K562 (cell line): Measurements from ENCODE around the gene GEMIN7. TPM values are rescaled to one million over a fixed set of nuclear protein-coding genes. Genes with fewer than 3 reads are reported as not detected.

Experiments used
- ARID4B ChIP-seq: sonication (generic); formaldehyde crosslinking; IDR thresholded peaks from 2 replicates; pipeline ENCODE4 v1.8.0; 2022; ENCODE audit warnings: mild to moderate bottlenecking, missing genetic modification reagents
- CXXC5 ChIP-seq: fragments of 250-450 bp; sonication (Bioruptor Pico); IDR thresholded peaks from 2 replicates; pipeline ENCODE4 v1.8.0; 2022; ENCODE audit warnings: inconsistent platforms, mild to moderate bottlenecking, moderate library complexity
- GATAD2B ChIP-seq: fragments of 450-650 bp; IDR thresholded peaks from 2 replicates; pipeline ENCODE4 v1.6.1; 2017; ENCODE audit warnings: mild to moderate bottlenecking, borderline replicate concordance
- JUN ChIP-seq, 2 experiments: sonication (generic) in 1 of 2; formaldehyde crosslinking in 1 of 2; IDR thresholded peaks; 2 replicates each; pipeline versions ENCODE4 v1.6.1 to v1.8.0; 2012 to 2022; ENCODE audit warnings: borderline replicate concordance in 2 of 2, mild to moderate bottlenecking in 2 of 2, improper control_type of control experiment in 1 of 2, low read depth in 1 of 2, low read length in 1 of 2, missing genetic modification reagents in 1 of 2
- L3MBTL2 ChIP-seq: fragments of 450-650 bp; IDR thresholded peaks from 2 replicates; pipeline ENCODE4 v1.6.1; 2016; ENCODE audit warnings: mild to moderate bottlenecking, moderate library complexity
- RBM25 ChIP-seq: fragments of 200-400 bp; formaldehyde crosslinking; IDR thresholded peaks from 2 replicates; pipeline ENCODE4 v1.6.1; 2018; ENCODE audit warnings: low read length, low read depth, moderate library complexity; ENCODE audit not compliant: severe bottlenecking
- SETDB1 ChIP-seq: IDR thresholded peaks from one replicate; pipeline ENCODE4 v1.6.1; 2012; ENCODE audit warnings: low read length, control low read depth, inconsistent platforms
- SP2 ChIP-seq: IDR thresholded peaks from 2 replicates; pipeline ENCODE4 v1.6.1; 2011; ENCODE audit warnings: mild to moderate bottlenecking, low read depth, low read length, moderate library complexity; ENCODE audit not compliant: poor library complexity, severe bottlenecking; ENCODE audit errors: extremely low read depth
- TARDBP ChIP-seq: fragments of 450-650 bp; IDR thresholded peaks from 2 replicates; pipeline ENCODE4 v1.6.1; 2016
- TCF7L2 ChIP-seq: fragments of 150-350 bp; IDR thresholded peaks from 2 replicates; pipeline ENCODE4 v1.6.1; 2016; ENCODE audit warnings: low read depth, mild to moderate bottlenecking, low read length, moderate library complexity
- TRIM25 ChIP-seq: fragments of 450-650 bp; IDR thresholded peaks from 2 replicates; pipeline ENCODE4 v1.7.0; 2016; ENCODE audit warnings: borderline replicate concordance
- ZEB2 ChIP-seq: fragments of 450-650 bp; IDR thresholded peaks from 2 replicates; pipeline ENCODE4 v1.6.1; 2016
- ZMIZ1 ChIP-seq, 2 experiments: fragments of 150-350 bp in 1 of 2; IDR thresholded peaks; 2 replicates each; pipeline ENCODE4 v1.6.1; 2012 to 2016; ENCODE audit warnings: low read depth in 2 of 2, low read length in 2 of 2, mild to moderate bottlenecking in 1 of 2, moderate library complexity in 1 of 2
- ZNF239 ChIP-seq: fragments of 250-450 bp; sonication (Bioruptor Pico); IDR thresholded peaks from 2 replicates; pipeline ENCODE4 v1.4.0; 2020; ENCODE audit warnings: mild to moderate bottlenecking
- polyA plus RNA-seq, 8 experiments: library from polyadenylated mRNA; depleted of rRNA in 4 of 8; stranded (reverse) in 5 of 8; unstranded in 3 of 8; fragments of >200 nt; fragmentation: Nextera tagmentation in 2 of 8; fragmentation: Illumina TruSeq in 1 of 8; extraction: Ambion mirVana in 2 of 8; extraction: Trizol in 1 of 8; gene quantifications; 2 replicates each; pipeline versions ENCODE4 v1.2.1 to v1.2.3, GENCODE V29; 2011 to 2014; ENCODE audit warnings: inconsistent platforms in 1 of 8, missing spikeins in 1 of 8
- total RNA-seq, 7 experiments: library from RNA; depleted of rRNA in 6 of 7; stranded (reverse); fragments of >200 nt in 6 of 7; fragmentation: Illumina TruSeq in 2 of 7; extraction: Trizol in 2 of 7; gene quantifications; 2 replicates each; pipeline versions ENCODE4 v1.2.1 to v1.2.3, GENCODE V29; 2011 to 2021; ENCODE audit warnings: low replicate concordance in 1 of 7

Gene GEMIN7
- total and polyA plus RNA-seq, 9 of the 15 experiments (the other 6 are each of a cell fraction or from before 2014, with no cell fraction given), result 23.1 to 124 (median 54.9) TPM

GRCh38 chr19:45079063-45079910, at the start of gene GEMIN7 (continued):
- peak in 1 of 2 experiments; percentile 37; a peak in 1 of 4 replicates for TF ChIP-seq ZMIZ1 (IDR thresholded peaks at IDR 0.05; ENCODE audit: low read depth in 2 of 2, low read length in 2 of 2)
- peak; percentile 95 for TF ChIP-seq CXXC5
- no peak for TF ChIP-seq TRIM25
- TF ChIP-seq TCF7L2, result 0 out of 2 replicates have a peak, but pooled peaks have one; percentile 22
- peak; percentile 99 for TF ChIP-seq ARID4B (CRISPR knock-in tag)
- TF ChIP-seq SETDB1, result no peak
- peak; percentile 92 for TF ChIP-seq L3MBTL2
- peak; percentile 73; the same call in 1 of the 2 replicates for TF ChIP-seq TARDBP
- TF ChIP-seq GATAD2B, result peak; percentile 96; the same call in 1 of the 2 replicates
- peak; percentile 65; the same call in 1 of the 2 replicates for TF ChIP-seq JUN (IDR thresholded peaks at IDR 0.05; ENCODE audit: borderline replicate concordance, low read depth, low read length)
- peak; percentile 81 for TF ChIP-seq JUN (CRISPR knock-in tag; IDR thresholded peaks at IDR 0.05; ENCODE audit: borderline replicate concordance)
- TF ChIP-seq ZNF239 (CRISPR knock-in tag), result peak; percentile 30; the same call in 1 of the 2 replicates
- TF ChIP-seq RBM25, result peak; percentile 60
- peak; percentile 37 for TF ChIP-seq SP2
- TF ChIP-seq ZEB2, result peak; percentile 94
